Activated B cell treated with CpG ODN at 0.5 μM for 24 hours (primary cell): ENCODE measurements around the gene ZNF575. TPM values are rescaled to one million over a fixed set of nuclear protein-coding genes. Genes with fewer than 3 reads are reported as not detected.
"Not testable (repeated sequence)": the region's sequence is repeated elsewhere in the genome, so short reads cannot be mapped to it uniquely, and the experiment has no call there.

Experiments
- ATAC-seq: fragments of 200-7000 bp; cut with Tn5 transposase; one replicate; pipeline ENCODE4 v1.10.0; 2021; ENCODE audit warnings: low read depth, mild to moderate bottlenecking, moderate library complexity
- CTCF ChIA-PET: fragments of 350-600 bp; sonication (Branson Sonifier 250); formaldehyde crosslinking; loops from one replicate; lab custom pipeline; 2021; ENCODE audit warnings: antibody characterized with exemption; lab: Charles Lee
- POLR2A ChIA-PET: fragments of 350-600 bp; sonication (Branson Sonifier 250); formaldehyde crosslinking; loops from one replicate; lab custom pipeline; 2021; ENCODE audit warnings: antibody characterized with exemption; lab: Charles Lee
- DNase-seq: peaks from one replicate; pipeline ENCODE4 v3.0.0; 2022
- H3K27ac Mint-ChIP-seq: one replicate; pipeline ENCODE4 v1.8.0; 2020; ENCODE audit warnings: mixed read lengths
- H3K27me3 Mint-ChIP-seq: one replicate; pipeline ENCODE4 v1.8.0; 2021; ENCODE audit warnings: mixed read lengths
- H3K36me3 Mint-ChIP-seq: one replicate; pipeline ENCODE4 v1.8.0; 2021; ENCODE audit warnings: low read depth, mixed read lengths
- H3K4me1 Mint-ChIP-seq: one replicate; pipeline ENCODE4 v1.8.0; 2021; ENCODE audit warnings: mixed read lengths
- H3K4me3 Mint-ChIP-seq: one replicate; pipeline ENCODE4 v1.8.0; 2020; ENCODE audit warnings: mild to moderate bottlenecking, mixed read lengths
- H3K9me3 Mint-ChIP-seq: one replicate; pipeline ENCODE4 v1.8.0; 2020; ENCODE audit warnings: mixed read lengths
- CTCF ChIP-seq: fragments of 200-600 bp; IDR thresholded peaks from one replicate; pipeline ENCODE4 v1.8.0; 2022; ENCODE audit warnings: antibody characterized with exemption, mild to moderate bottlenecking
- intact Hi-C: fragments of 100-400 bp; cut with micrococcal nuclease; formaldehyde crosslinking; loops from one replicate; pipeline ENCODE4 v1.15.1; 2024
- total RNA-seq: library from RNA; stranded (reverse); gene quantifications from 2 replicates; pipeline ENCODE4 v1.2.3, GENCODE V29; 2022

The ZNF575 gene
- total RNA-seq, 1 donor from 2014 or later: 1.9 TPM

GRCh38 chr19:43546581-43546980 is 13.6 kb downstream of the ZNF575 start:
- intact Hi-C loops: no loop called here
- POLR2A ChIA-PET: no interaction called here

GRCh38 chr19:43547926-43548325 is 14.9 kb downstream of the ZNF575 start:
- ATAC-seq, H3K27ac Mint-ChIP-seq, H3K4me1 Mint-ChIP-seq, DNase-seq, CTCF ChIA-PET, H3K27me3 Mint-ChIP-seq, intact Hi-C loops, H3K9me3 Mint-ChIP-seq, H3K4me3 Mint-ChIP-seq: not testable (repeated sequence)
- peaks cover 63% of the 10 kb centered on the region for H3K36me3 Mint-ChIP-seq
- POLR2A ChIA-PET: interaction anchor here (0.6 kb wide), 1 partner anchor 13 kb away, joined by 4 read pairs; no protein-coding TSS in a partner anchor

More at GRCh38 chr19:43546581-43546980, 13.6 kb downstream of the ZNF575 start:
- DNase-seq (no peak), ATAC-seq (no peak)
- Mint-ChIP-seq H3K4me1 (no peaks in the 10 kb centered on the region), H3K27me3 (no peaks in the 10 kb centered on the region), H3K36me3 (peaks cover 64% of the 10 kb centered on the region), H3K4me3 (no peak overlapping the region), H3K27ac (no peak overlapping the region), H3K9me3 (no peaks in the 10 kb centered on the region)
- CTCF ChIA-PET: no interaction called here
- TF ChIP-seq CTCF: no peak

- peaks cover 63% of the 10 kb centered on the region for H3K36me3 Mint-ChIP-seq
- ATAC-seq (no peak), DNase-seq (no peak)
- ChIA-PET POLR2A (interaction anchor here (0.6 kb wide), 1 partner anchor 62 kb away, joined by 4 read pairs; no protein-coding TSS in a partner anchor), CTCF (interaction anchor here (1.0 kb wide), 1 partner anchor 9 kb away, joined by 3 read pairs; no protein-coding TSS in a partner anchor)
- no peaks in the 10 kb centered on the region for H3K9me3 Mint-ChIP-seq
- no peaks in the 10 kb centered on the region for H3K4me1 Mint-ChIP-seq
- H3K27me3 Mint-ChIP-seq: no peaks in the 10 kb centered on the region
- no peak for TF ChIP-seq CTCF
- intact Hi-C loops: no loop called here
- no peak overlapping the region for H3K27ac Mint-ChIP-seq
- no peak overlapping the region for H3K4me3 Mint-ChIP-seq
These were observed 15.7 kb downstream of the ZNF575 start for GRCh38 chr19:43548706-43549105.

GRCh38 chr19:43551399-43552197 is 18.6 kb downstream of the ZNF575 start:
- no peak for TF ChIP-seq CTCF
- POLR2A ChIA-PET: interaction anchor here (0.6 kb wide), 1 partner anchor 655 kb away, joined by 3 read pairs; no protein-coding TSS in a partner anchor
- H3K9me3 Mint-ChIP-seq: no peaks in the 10 kb centered on the region
- CTCF ChIA-PET: no interaction called here
- intact Hi-C loops: loop anchor here (10.0 kb wide), 1 partner anchor 193 kb away; no protein-coding TSS in a partner anchor
- ATAC-seq (no peak), DNase-seq (no peak)
- H3K4me3 Mint-ChIP-seq: no peak overlapping the region
- H3K27me3 Mint-ChIP-seq: no peaks in the 10 kb centered on the region
- peak overlapping the region; percentile 36 for H3K27ac Mint-ChIP-seq
- peaks cover 8% of the 10 kb centered on the region for H3K4me1 Mint-ChIP-seq
- peaks cover 60% of the 10 kb centered on the region for H3K36me3 Mint-ChIP-seq

GRCh38 chr19:43552198-43552450 is 19.1 kb downstream of the ZNF575 start:
- ChIA-PET POLR2A (no interaction called here), CTCF (no interaction called here)
- H3K36me3 Mint-ChIP-seq: peaks cover 60% of the 10 kb centered on the region
- intact Hi-C loops: loop anchor here (10.0 kb wide), 1 partner anchor 193 kb away; no protein-coding TSS in a partner anchor
- DNase-seq (no peak), ATAC-seq (no peak)
- H3K4me3 Mint-ChIP-seq: no peak overlapping the region
- no peaks in the 10 kb centered on the region for H3K9me3 Mint-ChIP-seq
- TF ChIP-seq CTCF: no peak
- H3K27ac Mint-ChIP-seq: no peak overlapping the region
- no peaks in the 10 kb centered on the region for H3K27me3 Mint-ChIP-seq
- H3K4me1 Mint-ChIP-seq: peaks cover 8% of the 10 kb centered on the region
